ENCODE results near the gene SLC6A1.

Gene SLC6A1

GRCh38 chr3:11020764-11021163, 28.2 kb downstream of the SLC6A1 start:
- no peak for TF ChIP-seq TAF1 (IDR thresholded peaks at IDR 0.05; ENCODE audit: borderline replicate concordance, insufficient read depth, low read length)
- no peak for TF ChIP-seq SIN3A (IDR thresholded peaks at IDR 0.05; ENCODE audit: borderline replicate concordance, insufficient read depth, low read length)
- TF ChIP-seq FOXP2 (optimal IDR thresholded peaks at IDR 0.05; ENCODE audit: borderline replicate concordance, extremely low read depth, extremely low read length, insufficient read depth): no peak
- no peak for TF ChIP-seq POLR2AphosphoS5 (IDR thresholded peaks at IDR 0.05; ENCODE audit: low read depth, low read length)
- TF ChIP-seq, protein P1, sequence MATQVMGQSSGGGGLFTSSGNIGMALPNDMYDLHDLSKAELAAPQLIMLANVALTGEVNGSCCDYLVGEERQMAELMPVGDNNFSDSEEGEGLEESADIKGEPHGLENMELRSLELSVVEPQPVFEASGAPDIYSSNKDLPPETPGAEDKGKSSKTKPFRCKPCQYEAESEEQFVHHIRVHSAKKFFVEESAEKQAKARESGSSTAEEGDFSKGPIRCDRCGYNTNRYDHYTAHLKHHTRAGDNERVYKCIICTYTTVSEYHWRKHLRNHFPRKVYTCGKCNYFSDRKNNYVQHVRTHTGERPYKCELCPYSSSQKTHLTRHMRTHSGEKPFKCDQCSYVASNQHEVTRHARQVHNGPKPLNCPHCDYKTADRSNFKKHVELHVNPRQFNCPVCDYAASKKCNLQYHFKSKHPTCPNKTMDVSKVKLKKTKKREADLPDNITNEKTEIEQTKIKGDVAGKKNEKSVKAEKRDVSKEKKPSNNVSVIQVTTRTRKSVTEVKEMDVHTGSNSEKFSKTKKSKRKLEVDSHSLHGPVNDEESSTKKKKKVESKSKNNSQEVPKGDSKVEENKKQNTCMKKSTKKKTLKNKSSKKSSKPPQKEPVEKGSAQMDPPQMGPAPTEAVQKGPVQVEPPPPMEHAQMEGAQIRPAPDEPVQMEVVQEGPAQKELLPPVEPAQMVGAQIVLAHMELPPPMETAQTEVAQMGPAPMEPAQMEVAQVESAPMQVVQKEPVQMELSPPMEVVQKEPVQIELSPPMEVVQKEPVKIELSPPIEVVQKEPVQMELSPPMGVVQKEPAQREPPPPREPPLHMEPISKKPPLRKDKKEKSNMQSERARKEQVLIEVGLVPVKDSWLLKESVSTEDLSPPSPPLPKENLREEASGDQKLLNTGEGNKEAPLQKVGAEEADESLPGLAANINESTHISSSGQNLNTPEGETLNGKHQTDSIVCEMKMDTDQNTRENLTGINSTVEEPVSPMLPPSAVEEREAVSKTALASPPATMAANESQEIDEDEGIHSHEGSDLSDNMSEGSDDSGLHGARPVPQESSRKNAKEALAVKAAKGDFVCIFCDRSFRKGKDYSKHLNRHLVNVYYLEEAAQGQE (IDR thresholded peaks at IDR 0.05; ENCODE audit: insufficient read depth in 1 of 2, low read depth in 2 of 2, low read length in 2 of 2): no peak

- TF ChIP-seq TAF1 (IDR thresholded peaks at IDR 0.05; ENCODE audit: borderline replicate concordance, insufficient read depth, low read length): no peak
- TF ChIP-seq, protein P1 (IDR thresholded peaks at IDR 0.05; ENCODE audit: insufficient read depth in 1 of 2, low read depth in 2 of 2, low read length in 2 of 2): no peak
- no peak for TF ChIP-seq FOXP2 (optimal IDR thresholded peaks at IDR 0.05; ENCODE audit: borderline replicate concordance, extremely low read depth, extremely low read length, insufficient read depth)
- TF ChIP-seq SIN3A (IDR thresholded peaks at IDR 0.05; ENCODE audit: borderline replicate concordance, insufficient read depth, low read length): no peak
- TF ChIP-seq POLR2AphosphoS5 (IDR thresholded peaks at IDR 0.05; ENCODE audit: low read depth, low read length): no peak
Observed at GRCh38 chr3:11021611-11022011, 29.1 kb downstream of the SLC6A1 start.

- TF ChIP-seq TAF1 (IDR thresholded peaks at IDR 0.05; ENCODE audit: borderline replicate concordance, insufficient read depth, low read length) (no peak), FOXP2 (optimal IDR thresholded peaks at IDR 0.05; ENCODE audit: borderline replicate concordance, extremely low read depth, extremely low read length, insufficient read depth) (no peak), SIN3A (IDR thresholded peaks at IDR 0.05; ENCODE audit: borderline replicate concordance, insufficient read depth, low read length) (no peak), POLR2AphosphoS5 (IDR thresholded peaks at IDR 0.05; ENCODE audit: low read depth, low read length) (no peak)
- TF ChIP-seq, protein P1 (IDR thresholded peaks at IDR 0.05; ENCODE audit: insufficient read depth in 1 of 2, low read depth in 2 of 2, low read length in 2 of 2): no peak
Observed at GRCh38 chr3:11022115-11022514, 29.6 kb downstream of the SLC6A1 start.

- TF ChIP-seq POLR2AphosphoS5 (IDR thresholded peaks at IDR 0.05; ENCODE audit: low read depth, low read length) (no peak), FOXP2 (optimal IDR thresholded peaks at IDR 0.05; ENCODE audit: borderline replicate concordance, extremely low read depth, extremely low read length, insufficient read depth) (no peak), SIN3A (IDR thresholded peaks at IDR 0.05; ENCODE audit: borderline replicate concordance, insufficient read depth, low read length) (no peak), TAF1 (IDR thresholded peaks at IDR 0.05; ENCODE audit: borderline replicate concordance, insufficient read depth, low read length) (no peak)
- TF ChIP-seq, protein P1 (IDR thresholded peaks at IDR 0.05; ENCODE audit: insufficient read depth in 1 of 2, low read depth in 2 of 2, low read length in 2 of 2): no peak
Observed at GRCh38 chr3:11024181-11024580, 31.6 kb downstream of the SLC6A1 start.

GRCh38 chr3:11029948-11030347, 37.4 kb downstream of the SLC6A1 start:
- TF ChIP-seq POLR2AphosphoS5 (IDR thresholded peaks at IDR 0.05; ENCODE audit: low read depth, low read length) (no peak), SIN3A (IDR thresholded peaks at IDR 0.05; ENCODE audit: borderline replicate concordance, insufficient read depth, low read length) (no peak), FOXP2 (optimal IDR thresholded peaks at IDR 0.05; ENCODE audit: borderline replicate concordance, extremely low read depth, extremely low read length, insufficient read depth) (no peak), TAF1 (IDR thresholded peaks at IDR 0.05; ENCODE audit: borderline replicate concordance, insufficient read depth, low read length) (no peak)
- TF ChIP-seq, protein P1 (IDR thresholded peaks at IDR 0.05; ENCODE audit: insufficient read depth in 1 of 2, low read depth in 2 of 2, low read length in 2 of 2): no peak

Measured in PFSK-1 (cell line).